Esophagus squamous epithelium (tissue), 4 donors: ENCODE results near the gene TRIM9.

Experiments used
- POLR2A ChIP-seq, 4 donors: fragments of 450-650 bp; IDR thresholded peaks; one replicate each; pipeline ENCODE4 v1.6.1; 2017; ENCODE audit warnings: antibody characterized with exemption in 4 of 4, mild to moderate bottlenecking in 4 of 4, moderate library complexity in 3 of 4
- TF ChIP-seq, protein P1 (sequence below), 6 experiments: fragments of 450-650 bp in 4 of 6; fragments of 200-600 bp in 2 of 6; sonication (generic) in 2 of 6; IDR thresholded peaks; one replicate each; pipeline ENCODE4 v1.5.1; 2016 to 2019; ENCODE audit warnings: antibody characterized with exemption in 6 of 6, mild to moderate bottlenecking in 4 of 6, moderate library complexity in 4 of 6

DNA sequence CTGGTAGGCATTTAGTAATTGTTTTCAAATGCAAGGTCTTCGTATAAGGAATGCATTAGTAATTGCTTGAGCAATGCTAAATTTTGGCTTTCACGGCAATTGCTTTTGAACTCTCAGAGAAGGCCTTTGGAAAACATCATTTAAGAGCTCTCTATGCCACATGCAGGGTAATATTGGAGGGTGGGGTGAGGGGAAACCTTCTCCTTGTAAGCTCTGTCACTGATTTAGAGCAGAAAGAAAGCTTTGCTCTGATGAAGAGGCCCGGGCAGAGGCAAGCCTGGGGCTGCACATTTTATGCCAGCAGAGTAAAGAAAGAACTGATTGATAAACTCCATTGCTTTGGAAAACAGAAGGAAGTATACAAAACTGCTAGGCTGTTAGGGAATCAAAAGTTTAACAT, 70.9 kb downstream of the TRIM9 start:
- TF ChIP-seq, protein P1, sequence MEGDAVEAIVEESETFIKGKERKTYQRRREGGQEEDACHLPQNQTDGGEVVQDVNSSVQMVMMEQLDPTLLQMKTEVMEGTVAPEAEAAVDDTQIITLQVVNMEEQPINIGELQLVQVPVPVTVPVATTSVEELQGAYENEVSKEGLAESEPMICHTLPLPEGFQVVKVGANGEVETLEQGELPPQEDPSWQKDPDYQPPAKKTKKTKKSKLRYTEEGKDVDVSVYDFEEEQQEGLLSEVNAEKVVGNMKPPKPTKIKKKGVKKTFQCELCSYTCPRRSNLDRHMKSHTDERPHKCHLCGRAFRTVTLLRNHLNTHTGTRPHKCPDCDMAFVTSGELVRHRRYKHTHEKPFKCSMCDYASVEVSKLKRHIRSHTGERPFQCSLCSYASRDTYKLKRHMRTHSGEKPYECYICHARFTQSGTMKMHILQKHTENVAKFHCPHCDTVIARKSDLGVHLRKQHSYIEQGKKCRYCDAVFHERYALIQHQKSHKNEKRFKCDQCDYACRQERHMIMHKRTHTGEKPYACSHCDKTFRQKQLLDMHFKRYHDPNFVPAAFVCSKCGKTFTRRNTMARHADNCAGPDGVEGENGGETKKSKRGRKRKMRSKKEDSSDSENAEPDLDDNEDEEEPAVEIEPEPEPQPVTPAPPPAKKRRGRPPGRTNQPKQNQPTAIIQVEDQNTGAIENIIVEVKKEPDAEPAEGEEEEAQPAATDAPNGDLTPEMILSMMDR (IDR thresholded peaks at IDR 0.05), result no peak
- TF ChIP-seq POLR2A (IDR thresholded peaks at IDR 0.05), result no peak
